Esophagus (tissue), 2 donors: Measurements from ENCODE around the gene LAMP1. TPM values are rescaled to one million over a fixed set of nuclear protein-coding genes. Genes with fewer than 3 reads are reported as not detected.

ENCODE experiments used
- H3K27ac ChIP-seq, 2 donors: one replicate each; pipeline ENCODE4 v1.5.1; 2013; ENCODE audit warnings: low read depth in 2 of 2, mild to moderate bottlenecking in 2 of 2, inconsistent platforms in 1 of 2, low read length in 1 of 2, moderate library complexity in 1 of 2
- H3K27me3 ChIP-seq, 2 donors: one replicate each; pipeline ENCODE4 v1.6.1; 2013; ENCODE audit warnings: low read length in 2 of 2, control low read depth in 1 of 2, mild to moderate bottlenecking in 1 of 2; ENCODE audit not compliant: insufficient read depth in 2 of 2, control insufficient read depth in 1 of 2
- H3K36me3 ChIP-seq, 2 donors: one replicate each; pipeline ENCODE4 v1.6.1; 2013; ENCODE audit warnings: low read length in 1 of 2; ENCODE audit not compliant: control insufficient read depth in 2 of 2, insufficient read depth in 2 of 2
- H3K4me1 ChIP-seq, 2 donors: one replicate each; pipeline ENCODE4 v1.6.1; 2013; ENCODE audit warnings: low read length in 1 of 2; ENCODE audit not compliant: control insufficient read depth in 2 of 2, insufficient read depth in 2 of 2
- H3K4me3 ChIP-seq, 2 donors: one replicate each; pipeline ENCODE4 v1.5.1; 2013; ENCODE audit warnings: low read length in 2 of 2, mild to moderate bottlenecking in 2 of 2, low read depth in 1 of 2, moderate library complexity in 1 of 2
- H3K9me3 ChIP-seq, 2 donors: one replicate each; pipeline ENCODE4 v1.6.1; 2013; ENCODE audit warnings: mild to moderate bottlenecking in 2 of 2, low read depth in 1 of 2, low read length in 1 of 2, moderate library complexity in 1 of 2; ENCODE audit not compliant: control insufficient read depth in 2 of 2, insufficient read depth in 1 of 2
- WGBS, 2 donors: extraction: QIAGEN DNeasy Blood & Tissue Kit; methylation state at CpG; one replicate each; pipeline ENCODE4 v1.1.7; 2013; 5-methylcytosine and 5-hydroxymethylcytosine counted together
- polyA plus RNA-seq, 2 donors: library from polyadenylated mRNA; stranded (reverse); fragments of 200-250 nt; gene quantifications; one replicate each; pipeline ENCODE4 v1.2.3, GENCODE V29; 2013
- donor health status: healthy with polysubstance abuse.
- donor health status: Bipolar disorder and iron deficiency.

The LAMP1 gene
- polyA plus RNA-seq, 2 donors = 45.5 to 71.5 TPM

DNA sequence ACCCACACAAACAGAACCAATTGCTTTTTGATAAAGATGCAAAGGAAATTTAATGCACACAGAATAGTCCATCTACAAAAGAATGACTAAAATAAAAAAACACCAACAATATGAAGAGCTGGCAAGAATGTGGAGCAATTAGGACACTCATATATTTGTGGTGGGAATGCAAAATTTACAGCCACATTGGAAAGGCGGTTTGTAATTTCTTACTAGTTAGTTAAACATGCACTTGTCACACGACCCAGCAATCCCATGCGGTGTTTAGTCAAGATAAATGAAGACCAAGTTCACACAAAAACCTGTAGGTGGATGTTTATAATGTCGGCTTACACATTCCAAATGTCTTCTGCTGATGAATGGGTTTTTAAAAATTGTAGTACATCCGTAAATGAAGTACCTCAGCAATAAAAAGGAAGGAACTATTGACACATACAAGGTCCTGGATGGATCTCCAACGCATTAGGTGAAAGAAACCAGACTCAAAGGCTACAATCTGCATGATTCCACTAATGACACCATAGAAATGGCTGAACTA is 61.7 kb downstream of the LAMP1 start:
- WGBS, 2 donors = 49 to 57% methylated on average over 6 of the region's 6 CpGs
- no peak overlapping the region for H3K27ac ChIP-seq
- H3K4me1 ChIP-seq = peaks cover 0 to 3% of the 10 kb centered on the region in 2 donors
- H3K9me3 ChIP-seq = no peaks in the 10 kb centered on the region
- peaks cover 2 to 3% of the 10 kb centered on the region in 2 donors for H3K36me3 ChIP-seq
- H3K4me3 ChIP-seq = no peak overlapping the region
- no peaks in the 10 kb centered on the region for H3K27me3 ChIP-seq

- WGBS, 2 donors = 81 to 87% methylated on average over 11 of the region's 11 CpGs
- H3K4me3 ChIP-seq = no peak overlapping the region
- no peak overlapping the region for H3K27ac ChIP-seq
- H3K9me3 ChIP-seq = no peaks in the 10 kb centered on the region
- peaks cover 2 to 3% of the 10 kb centered on the region in 2 donors for H3K36me3 ChIP-seq
- no peaks in the 10 kb centered on the region for H3K27me3 ChIP-seq
- peaks cover 0 to 3% of the 10 kb centered on the region in 2 donors for H3K4me1 ChIP-seq
Measured at GRCh38 chr13:113359571-113359970, 62.5 kb downstream of the LAMP1 start.

- Histone ChIP-seq H3K27ac (no peak overlapping the region), H3K4me1 (peaks cover 0 to 3% of the 10 kb centered on the region in 2 donors), H3K27me3 (no peaks in the 10 kb centered on the region), H3K4me3 (no peak overlapping the region), H3K36me3 (peaks cover 0 to 2% of the 10 kb centered on the region in 2 donors), H3K9me3 (no peaks in the 10 kb centered on the region)
- 89 to 97% methylated on average over 6 of the region's 6 CpGs for WGBS, 2 donors
Measured at GRCh38 chr13:113360446-113360845, 63.4 kb downstream of the LAMP1 start.

DNA sequence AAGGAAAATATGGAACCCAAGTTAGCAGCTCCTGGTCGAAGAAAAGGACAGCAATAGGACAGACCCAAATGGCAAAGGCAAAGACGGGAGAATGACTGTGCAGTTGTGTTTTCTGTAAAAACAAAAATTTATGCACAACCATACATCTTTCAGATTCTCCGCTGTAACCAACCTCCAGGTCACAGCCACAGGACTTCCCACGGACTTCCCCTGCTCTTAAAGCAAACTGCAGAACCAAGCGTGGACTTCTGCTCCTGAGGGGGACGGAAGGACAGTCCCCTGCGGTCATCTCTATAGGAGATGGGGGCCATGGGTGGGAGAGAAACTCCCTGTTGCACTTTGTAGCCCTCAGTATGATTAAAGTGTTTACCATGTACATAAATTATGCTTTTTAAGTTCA is 64.4 kb downstream of the LAMP1 start:
- Histone ChIP-seq H3K4me1 (peaks cover 0 to 3% of the 10 kb centered on the region in 2 donors), H3K4me3 (no peak overlapping the region), H3K27ac (no peak overlapping the region), H3K36me3 (no peaks in the 10 kb centered on the region), H3K9me3 (no peaks in the 10 kb centered on the region), H3K27me3 (no peaks in the 10 kb centered on the region)
- WGBS, 2 donors = 71% methylated on average over 7 of the region's 7 CpGs

- Histone ChIP-seq H3K36me3 (no peaks in the 10 kb centered on the region), H3K27ac (peak overlapping the region; percentile 65 to 73), H3K4me3 (peak overlapping the region; percentile 10 to 45), H3K9me3 (no peaks in the 10 kb centered on the region), H3K4me1 (peaks cover 0 to 3% of the 10 kb centered on the region in 2 donors), H3K27me3 (no peaks in the 10 kb centered on the region)
- 10 to 14% methylated on average over 30 to 34 of the region's 41 CpGs for WGBS, 2 donors
Measured at GRCh38 chr13:113364311-113364889, 67.4 kb downstream of the LAMP1 start.

DNA sequence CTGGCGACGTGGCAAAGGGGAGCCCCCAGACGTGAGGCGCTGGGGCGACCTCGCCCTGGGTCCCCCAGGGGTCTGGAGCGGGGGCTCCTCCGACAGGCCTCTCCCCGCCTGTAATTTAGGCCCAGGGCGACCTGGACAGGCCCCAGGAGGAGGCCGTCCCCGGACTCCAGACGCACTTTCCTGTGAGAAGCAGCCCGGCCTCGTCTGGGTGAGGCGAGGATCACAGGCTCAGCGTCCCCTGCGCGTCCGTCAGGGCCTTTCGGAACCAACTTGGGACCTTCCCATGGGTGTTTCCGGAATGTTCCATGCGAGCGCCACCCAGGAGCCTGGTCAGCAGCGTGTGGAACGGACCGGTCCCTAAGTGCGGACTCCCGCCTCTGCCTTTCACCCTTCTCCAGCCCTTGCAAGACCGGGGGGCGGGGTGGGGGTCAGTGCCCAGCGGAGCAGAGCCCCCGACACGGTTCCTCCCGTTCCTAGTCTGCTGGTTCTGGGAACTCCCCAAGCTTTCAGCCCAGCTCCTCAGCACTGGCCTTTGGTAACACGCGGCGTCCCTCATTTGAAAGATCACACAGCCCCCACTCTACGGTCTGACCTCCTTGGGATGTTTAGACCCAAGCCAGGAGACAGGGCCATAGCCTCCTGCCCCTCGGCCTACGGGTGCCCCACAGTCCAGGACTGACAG is 68.0 kb downstream of the LAMP1 start:
- WGBS, 2 donors = 70 to 78% methylated on average over 41 of the region's 41 CpGs
- no peaks in the 10 kb centered on the region for H3K27me3 ChIP-seq
- H3K27ac ChIP-seq = peak overlapping the region; percentile 17 to 73
- H3K36me3 ChIP-seq = no peaks in the 10 kb centered on the region
- H3K4me1 ChIP-seq = peaks cover 0 to 3% of the 10 kb centered on the region in 2 donors
- H3K4me3 ChIP-seq = peak overlapping the region; percentile 10 to 45
- H3K9me3 ChIP-seq = no peaks in the 10 kb centered on the region

DNA sequence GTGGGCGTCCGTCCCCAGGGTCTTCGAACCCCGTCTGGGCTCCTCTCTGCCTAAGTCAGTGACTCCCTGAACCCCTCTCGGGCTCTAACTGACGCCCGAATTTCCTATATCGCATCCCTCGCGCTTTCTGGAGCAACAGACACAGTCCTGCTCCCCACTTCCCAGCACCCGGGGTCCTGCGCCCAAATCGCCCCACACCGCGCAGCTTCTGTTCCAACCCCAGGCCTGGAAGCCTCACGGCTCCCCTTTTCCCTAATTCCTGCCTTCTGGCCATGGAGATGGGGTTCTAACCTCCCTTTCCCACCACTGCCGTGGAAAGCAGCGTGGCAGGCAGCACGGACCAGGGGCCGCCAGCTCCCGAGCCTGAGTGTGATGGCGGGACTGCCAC is 68.5 kb downstream of the LAMP1 start:
- Histone ChIP-seq H3K4me3 (no peak overlapping the region), H3K27ac (no peak overlapping the region), H3K9me3 (no peaks in the 10 kb centered on the region), H3K27me3 (no peaks in the 10 kb centered on the region), H3K36me3 (no peaks in the 10 kb centered on the region), H3K4me1 (peaks cover 0 to 3% of the 10 kb centered on the region in 2 donors)
- 92 to 95% methylated on average over 22 of the region's 22 CpGs for WGBS, 2 donors

DNA sequence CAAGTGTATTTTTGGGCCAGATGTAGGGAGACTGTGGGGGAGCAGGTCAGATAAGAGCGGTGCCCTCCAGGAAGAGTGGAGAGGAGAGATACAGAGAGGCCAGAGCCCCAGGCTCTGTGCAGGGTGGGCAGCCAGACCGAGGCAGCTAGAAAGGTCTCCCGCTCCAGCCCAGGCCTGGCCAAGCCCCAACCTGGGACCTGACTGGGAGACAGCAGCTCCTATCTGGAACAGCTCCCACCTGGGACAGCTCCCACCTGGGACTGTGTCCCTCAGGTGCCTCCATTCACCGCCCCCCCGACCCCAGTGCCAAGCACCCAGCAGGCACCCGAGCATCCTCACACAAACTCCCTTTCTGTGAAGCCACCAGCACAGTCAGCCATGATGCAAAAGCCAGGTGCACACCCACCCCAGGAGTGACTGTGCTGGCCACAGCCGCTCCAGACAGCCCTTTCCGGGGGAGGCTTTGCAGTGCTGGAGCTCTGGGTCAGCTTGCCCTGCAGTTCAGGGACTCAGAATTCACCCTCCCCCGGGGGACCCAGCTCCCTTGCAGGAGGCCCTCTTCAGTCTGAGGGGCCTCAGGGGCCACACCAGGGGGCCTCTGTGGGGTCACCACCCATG is 69.0 kb downstream of the LAMP1 start:
- H3K9me3 ChIP-seq = no peaks in the 10 kb centered on the region
- H3K4me1 ChIP-seq = peaks cover 0 to 3% of the 10 kb centered on the region in 2 donors
- no peaks in the 10 kb centered on the region for H3K36me3 ChIP-seq
- H3K4me3 ChIP-seq = no peak overlapping the region
- H3K27ac ChIP-seq = no peak overlapping the region
- 87 to 90% methylated on average over 9 of the region's 9 CpGs for WGBS, 2 donors
- H3K27me3 ChIP-seq = no peaks in the 10 kb centered on the region

DNA sequence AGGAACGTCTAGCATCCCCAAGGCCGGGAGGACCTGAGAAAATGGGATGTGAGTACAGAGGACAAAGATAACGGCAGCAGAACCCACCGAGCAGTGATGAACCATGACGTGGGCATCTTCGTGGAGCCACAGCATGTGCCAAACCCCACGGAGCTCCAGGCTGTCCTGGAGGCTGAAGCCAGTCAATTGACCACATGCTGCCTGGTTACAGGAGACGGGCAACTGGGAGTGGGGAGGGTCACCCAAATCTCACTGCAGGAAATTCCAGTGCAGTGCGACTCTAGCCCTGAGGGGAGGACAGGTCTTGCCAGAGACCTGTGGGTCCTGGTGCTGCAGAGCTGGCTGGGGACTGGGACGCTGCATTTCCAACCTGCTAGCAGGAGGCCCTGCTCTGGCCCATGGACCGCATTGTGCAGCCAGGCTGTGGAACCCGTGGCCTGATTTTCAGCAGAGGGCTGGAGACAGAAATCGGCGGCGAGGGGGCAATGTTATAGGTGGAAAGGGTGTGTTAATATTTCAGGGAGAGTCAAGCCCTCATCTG is 70.1 kb downstream of the LAMP1 start:
- Histone ChIP-seq H3K4me1 (no peaks in the 10 kb centered on the region), H3K27me3 (no peaks in the 10 kb centered on the region), H3K9me3 (no peaks in the 10 kb centered on the region), H3K27ac (no peak overlapping the region), H3K4me3 (no peak overlapping the region), H3K36me3 (no peaks in the 10 kb centered on the region)
- WGBS, 2 donors = 81 to 83% methylated on average over 15 of the region's 15 CpGs
